Smooth muscle cell (in vitro differentiated cells): Measurements from ENCODE around the gene ENPP5. TPM values are rescaled to one million over a fixed set of nuclear protein-coding genes. Genes with fewer than 3 reads are reported as not detected.
"Not testable (repeated sequence)": the region's sequence is repeated elsewhere in the genome, so short reads cannot be mapped to it uniquely, and the experiment has no call there.

Experiments
- DNase-seq: peaks from one replicate; lab custom pipeline; 2025; ENCODE audit not compliant: unreplicated experiment; lab: John Stamatoyannopoulos, UW
- H2AFZ ChIP-seq: fragments of 200-600 bp; sonication (generic); 2 replicates; pipeline ENCODE4 v1.6.0; 2016; ENCODE audit warnings: antibody characterized with exemption, low read depth, mild to moderate bottlenecking
- H3F3A ChIP-seq: fragments of 200-600 bp; sonication (generic); 2 replicates; pipeline ENCODE4 v1.6.0; 2017; ENCODE audit warnings: antibody characterized with exemption, low read depth
- H3K27ac ChIP-seq: fragments of 200-600 bp; sonication (generic); 2 replicates; pipeline ENCODE4 v1.5.1; 2016; ENCODE audit warnings: low read depth, mild to moderate bottlenecking
- H3K27me3 ChIP-seq: fragments of 200-600 bp; sonication (generic); 2 replicates; pipeline ENCODE4 v1.6.1; 2016; ENCODE audit warnings: low read depth, mild to moderate bottlenecking
- H3K36me3 ChIP-seq: fragments of 200-600 bp; sonication (generic); 2 replicates; pipeline ENCODE4 v1.5.1; 2016; ENCODE audit warnings: low read depth
- H3K4me1 ChIP-seq: fragments of 200-600 bp; sonication (generic); 2 replicates; pipeline ENCODE4 v1.5.1; 2016; ENCODE audit warnings: low read depth
- H3K4me2 ChIP-seq: fragments of 200-600 bp; sonication (generic); 2 replicates; pipeline ENCODE4 v1.6.0; 2016; ENCODE audit warnings: mild to moderate bottlenecking
- H3K4me3 ChIP-seq: fragments of 200-600 bp; sonication (generic); 2 replicates; pipeline ENCODE4 v1.5.1; 2016; ENCODE audit warnings: mild to moderate bottlenecking
- H3K79me2 ChIP-seq: fragments of 200-600 bp; sonication (generic); 2 replicates; pipeline ENCODE4 v1.6.0; 2016; ENCODE audit warnings: low read depth, mild to moderate bottlenecking
- H3K9ac ChIP-seq: fragments of 200-600 bp; sonication (generic); 2 replicates; pipeline ENCODE4 v1.6.0; 2016; ENCODE audit warnings: low read depth
- H3K9me3 ChIP-seq: fragments of 200-600 bp; sonication (generic); replicated peaks from 2 replicates; pipeline ENCODE4 v1.5.1; 2016; ENCODE audit warnings: low read depth
- H4K20me1 ChIP-seq: fragments of 200-600 bp; sonication (generic); 2 replicates; pipeline ENCODE4 v1.6.0; 2016; ENCODE audit warnings: low read depth
- WGBS: methylation state at CpG from one replicate; pipeline ENCODE4 v1.1.7; 2016; ENCODE audit warnings: low lambda C conversion rate; 5-methylcytosine and 5-hydroxymethylcytosine counted together
- polyA plus RNA-seq: library from polyadenylated mRNA; unstranded; fragments of >200 nt; fragmentation: Nextera tagmentation; extraction: Ambion mirVana; gene quantifications from 2 replicates; pipeline ENCODE4 v1.2.1, GENCODE V29; 2016
- total RNA-seq: library from RNA; depleted of rRNA; stranded (reverse); fragments of >200 nt; gene quantifications from 2 replicates; pipeline ENCODE4 v1.2.3, GENCODE V29; 2014
- TF ChIP-seq, protein P1 (sequence below): fragments of 200-600 bp; sonication (generic); IDR thresholded peaks from 2 replicates; pipeline ENCODE4 v1.5.1; 2017; ENCODE audit warnings: borderline replicate concordance, mild to moderate bottlenecking, antibody characterized with exemption; ENCODE audit not compliant: insufficient read depth, poor library complexity, severe bottlenecking

Gene ENPP5
- total and polyA plus RNA-seq, 2 experiments from 2014 or later, result 0.16 to 1.1 TPM

DNA sequence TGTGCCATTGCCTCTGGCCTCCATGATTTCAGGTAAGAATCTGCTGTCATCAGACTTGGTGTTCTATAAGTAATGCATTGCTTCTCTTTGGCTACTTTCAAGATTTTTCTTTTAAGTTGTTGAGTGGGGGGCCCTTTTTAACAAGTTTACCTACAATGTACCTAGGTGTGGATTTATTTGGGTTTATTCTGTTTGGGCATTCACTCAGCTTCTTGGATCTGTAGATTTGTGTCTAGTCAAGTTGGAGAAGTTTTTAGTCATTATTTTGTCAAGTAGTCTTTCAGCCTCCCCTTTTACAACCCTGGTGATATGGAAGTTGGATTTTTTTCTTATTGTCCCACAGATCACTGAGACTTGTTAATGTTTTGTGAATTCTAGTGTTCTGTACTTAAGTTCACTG lies 14.1 kb downstream of the ENPP5 start:
- H3F3A ChIP-seq, result no peaks in the 10 kb centered on the region
- no peak for DNase-seq
- H3K4me1 ChIP-seq, result no peaks in the 10 kb centered on the region
- no peak overlapping the region for H3K4me2 ChIP-seq
- no peaks in the 10 kb centered on the region for H3K27me3 ChIP-seq
- no peak overlapping the region for H3K27ac ChIP-seq
- no peaks in the 10 kb centered on the region for H3K36me3 ChIP-seq
- no peaks in the 10 kb centered on the region for H4K20me1 ChIP-seq
- H3K79me2 ChIP-seq, result no peaks in the 10 kb centered on the region
- H3K9ac ChIP-seq, result no peak overlapping the region
- H2AFZ ChIP-seq, result no peak overlapping the region
- TF ChIP-seq, protein P1, sequence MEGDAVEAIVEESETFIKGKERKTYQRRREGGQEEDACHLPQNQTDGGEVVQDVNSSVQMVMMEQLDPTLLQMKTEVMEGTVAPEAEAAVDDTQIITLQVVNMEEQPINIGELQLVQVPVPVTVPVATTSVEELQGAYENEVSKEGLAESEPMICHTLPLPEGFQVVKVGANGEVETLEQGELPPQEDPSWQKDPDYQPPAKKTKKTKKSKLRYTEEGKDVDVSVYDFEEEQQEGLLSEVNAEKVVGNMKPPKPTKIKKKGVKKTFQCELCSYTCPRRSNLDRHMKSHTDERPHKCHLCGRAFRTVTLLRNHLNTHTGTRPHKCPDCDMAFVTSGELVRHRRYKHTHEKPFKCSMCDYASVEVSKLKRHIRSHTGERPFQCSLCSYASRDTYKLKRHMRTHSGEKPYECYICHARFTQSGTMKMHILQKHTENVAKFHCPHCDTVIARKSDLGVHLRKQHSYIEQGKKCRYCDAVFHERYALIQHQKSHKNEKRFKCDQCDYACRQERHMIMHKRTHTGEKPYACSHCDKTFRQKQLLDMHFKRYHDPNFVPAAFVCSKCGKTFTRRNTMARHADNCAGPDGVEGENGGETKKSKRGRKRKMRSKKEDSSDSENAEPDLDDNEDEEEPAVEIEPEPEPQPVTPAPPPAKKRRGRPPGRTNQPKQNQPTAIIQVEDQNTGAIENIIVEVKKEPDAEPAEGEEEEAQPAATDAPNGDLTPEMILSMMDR, result no peak
- H3K4me3 ChIP-seq, result no peak overlapping the region
- no peaks in the 10 kb centered on the region for H3K9me3 ChIP-seq

GRCh38 chr6:46149066-46149465 lies 21.7 kb downstream of the ENPP5 start:
- not testable (repeated sequence) for H3K79me2 ChIP-seq, H3F3A ChIP-seq, H3K4me1 ChIP-seq, H2AFZ ChIP-seq, H3K4me3 ChIP-seq, H3K36me3 ChIP-seq, H3K27ac ChIP-seq, H4K20me1 ChIP-seq, H3K4me2 ChIP-seq, H3K9me3 ChIP-seq, H3K9ac ChIP-seq, DNase-seq, H3K27me3 ChIP-seq
- 90% methylated on average over 3 of the region's 3 CpGs for WGBS

DNA sequence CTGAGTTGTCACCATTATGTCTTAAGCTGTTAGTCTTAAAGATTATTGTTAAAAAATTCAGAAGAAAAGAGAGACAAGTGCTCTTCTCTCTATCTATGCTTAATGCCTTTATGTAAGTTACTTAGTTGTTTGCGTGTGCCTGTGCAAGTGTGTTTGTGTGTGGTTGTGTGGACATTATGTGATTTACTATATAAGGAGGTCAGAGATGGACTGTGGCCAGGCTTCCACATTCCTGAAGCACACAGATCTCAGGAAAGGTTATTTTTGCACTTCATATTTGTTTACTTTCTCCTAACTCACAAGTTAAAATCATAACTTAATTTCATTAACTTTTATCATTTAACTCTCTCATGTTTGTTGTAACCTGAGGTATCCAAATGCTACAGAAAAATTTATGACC lies 26.5 kb downstream of the ENPP5 start:
- no peaks in the 10 kb centered on the region for H3K79me2 ChIP-seq
- no peak overlapping the region for H3K9ac ChIP-seq
- H3K27ac ChIP-seq, result no peak overlapping the region
- H3K9me3 ChIP-seq, result no peaks in the 10 kb centered on the region
- H3K36me3 ChIP-seq, result no peaks in the 10 kb centered on the region
- H3F3A ChIP-seq, result no peaks in the 10 kb centered on the region
- no peak overlapping the region for H2AFZ ChIP-seq
- TF ChIP-seq, protein P1, result no peak
- no peaks in the 10 kb centered on the region for H4K20me1 ChIP-seq
- no peak overlapping the region for H3K4me2 ChIP-seq
- H3K27me3 ChIP-seq, result peaks cover 2% of the 10 kb centered on the region
- H3K4me3 ChIP-seq, result no peak overlapping the region
- H3K4me1 ChIP-seq, result no peaks in the 10 kb centered on the region
- 77% methylated on average over 1 of the region's 1 CpG for WGBS
- no peak for DNase-seq

DNA sequence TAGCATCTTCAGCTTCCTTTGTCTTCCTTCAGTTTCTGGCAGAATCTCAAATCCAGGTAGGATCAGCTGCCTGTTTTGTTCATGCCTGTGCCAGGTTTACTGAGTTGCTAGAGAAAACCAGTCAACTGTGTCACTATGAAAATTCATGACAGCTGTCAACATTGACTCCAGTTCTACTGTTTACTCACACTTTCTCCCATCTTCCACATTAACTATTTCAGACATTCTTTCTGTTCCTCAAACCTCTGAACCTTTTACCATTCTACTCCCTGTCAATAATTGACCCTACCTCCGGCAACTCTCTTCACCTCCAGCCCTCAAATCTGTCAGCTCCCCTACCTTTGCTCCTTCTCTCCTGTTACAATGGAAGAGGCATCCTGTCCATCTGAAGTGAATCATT lies 32.5 kb downstream of the ENPP5 start:
- no peaks in the 10 kb centered on the region for H3K79me2 ChIP-seq
- DNase-seq, result no peak
- TF ChIP-seq, protein P1, result no peak
- H3K27ac ChIP-seq, result no peak overlapping the region
- H3K4me2 ChIP-seq, result no peak overlapping the region
- no peaks in the 10 kb centered on the region for H3K36me3 ChIP-seq
- peaks cover 32% of the 10 kb centered on the region for H3K27me3 ChIP-seq
- 86% methylated on average over 1 of the region's 1 CpG for WGBS
- no peaks in the 10 kb centered on the region for H3F3A ChIP-seq
- no peaks in the 10 kb centered on the region for H3K9me3 ChIP-seq
- H3K4me3 ChIP-seq, result no peak overlapping the region
- H4K20me1 ChIP-seq, result no peaks in the 10 kb centered on the region
- no peaks in the 10 kb centered on the region for H3K4me1 ChIP-seq
- no peak overlapping the region for H3K9ac ChIP-seq
- no peak overlapping the region for H2AFZ ChIP-seq
